PC-3 (cell line): Measurements from ENCODE around the gene ELOVL2.
"Not testable (repeated sequence)": the region's sequence is repeated elsewhere in the genome, so short reads cannot be mapped to it uniquely, and the experiment has no call there.

ENCODE experiments used
- EZH2 ChIP-seq: fragments of 300-600 bp; sonication (generic); IDR thresholded peaks from one replicate; pipeline ENCODE4 v1.6.1; 2017; ENCODE audit warnings: antibody characterized with exemption, mild to moderate bottlenecking, low read length; ENCODE audit not compliant: unreplicated experiment
- EZH2phosphoT487 ChIP-seq: fragments of 300-600 bp; sonication (generic); IDR thresholded peaks from 2 replicates; pipeline ENCODE4 v1.6.1; 2018; ENCODE audit warnings: mild to moderate bottlenecking, antibody characterized with exemption, low read length, borderline replicate concordance
- TF ChIP-seq, protein P1 (sequence below): fragments of 300-600 bp; sonication (generic); conservative IDR thresholded peaks from 2 replicates; pipeline ENCODE4 v1.5.1; 2017; ENCODE audit warnings: antibody characterized with exemption, low read depth, mild to moderate bottlenecking, low read length

DNA sequence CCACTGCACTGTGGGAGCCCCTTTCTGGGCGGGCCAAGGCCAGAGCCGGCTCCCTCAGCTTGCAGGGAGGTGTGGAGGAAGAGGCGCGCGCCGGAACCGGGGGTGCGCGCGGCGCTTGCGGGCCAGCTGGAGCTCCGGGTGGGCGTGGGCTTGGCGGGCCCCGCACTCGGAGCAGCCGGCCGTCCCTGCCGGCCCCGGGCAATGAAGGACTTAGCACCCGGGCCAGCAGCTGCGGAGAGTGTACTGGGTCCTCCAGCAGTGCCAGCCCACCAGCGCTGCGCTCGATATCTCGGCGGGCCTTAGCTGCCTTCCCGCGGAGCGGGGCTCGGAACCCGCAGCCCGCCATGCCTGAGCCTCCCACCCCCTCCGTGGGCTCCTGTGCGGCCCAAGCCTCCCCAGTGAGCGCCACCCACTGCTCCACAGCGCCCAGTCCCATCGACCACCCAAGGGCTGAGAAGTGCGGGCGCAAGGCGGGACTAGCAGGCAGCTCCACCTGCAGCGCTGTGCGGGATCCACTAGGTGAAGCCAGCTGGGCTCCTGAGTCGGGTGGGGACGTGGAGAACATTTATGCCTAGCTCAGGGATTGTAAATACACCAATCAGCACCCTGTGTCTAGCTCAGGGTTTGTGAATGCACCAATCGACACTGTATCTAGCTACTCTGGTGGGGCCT lies 43.2 kb upstream of the ELOVL2 start:
- TF ChIP-seq, protein P1, sequence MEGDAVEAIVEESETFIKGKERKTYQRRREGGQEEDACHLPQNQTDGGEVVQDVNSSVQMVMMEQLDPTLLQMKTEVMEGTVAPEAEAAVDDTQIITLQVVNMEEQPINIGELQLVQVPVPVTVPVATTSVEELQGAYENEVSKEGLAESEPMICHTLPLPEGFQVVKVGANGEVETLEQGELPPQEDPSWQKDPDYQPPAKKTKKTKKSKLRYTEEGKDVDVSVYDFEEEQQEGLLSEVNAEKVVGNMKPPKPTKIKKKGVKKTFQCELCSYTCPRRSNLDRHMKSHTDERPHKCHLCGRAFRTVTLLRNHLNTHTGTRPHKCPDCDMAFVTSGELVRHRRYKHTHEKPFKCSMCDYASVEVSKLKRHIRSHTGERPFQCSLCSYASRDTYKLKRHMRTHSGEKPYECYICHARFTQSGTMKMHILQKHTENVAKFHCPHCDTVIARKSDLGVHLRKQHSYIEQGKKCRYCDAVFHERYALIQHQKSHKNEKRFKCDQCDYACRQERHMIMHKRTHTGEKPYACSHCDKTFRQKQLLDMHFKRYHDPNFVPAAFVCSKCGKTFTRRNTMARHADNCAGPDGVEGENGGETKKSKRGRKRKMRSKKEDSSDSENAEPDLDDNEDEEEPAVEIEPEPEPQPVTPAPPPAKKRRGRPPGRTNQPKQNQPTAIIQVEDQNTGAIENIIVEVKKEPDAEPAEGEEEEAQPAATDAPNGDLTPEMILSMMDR: not testable (repeated sequence)
- not testable (repeated sequence) for TF ChIP-seq EZH2phosphoT487, EZH2
